SW 1271 (cell line): ENCODE results near the gene SVBP.
A peak's percentile ranks its signal among the peaks of the same experiment; 100 is the strongest.
"Not testable (repeated sequence)": the region's sequence is repeated elsewhere in the genome, so short reads cannot be mapped to it uniquely, and the experiment has no call there.

ENCODE experiments used
- DNase-seq, 2 experiments: peaks; one replicate each; lab custom pipeline; 2025; lab: John Stamatoyannopoulos, UW

SVBP gene, protein sequence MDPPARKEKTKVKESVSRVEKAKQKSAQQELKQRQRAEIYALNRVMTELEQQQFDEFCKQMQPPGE

DNA sequence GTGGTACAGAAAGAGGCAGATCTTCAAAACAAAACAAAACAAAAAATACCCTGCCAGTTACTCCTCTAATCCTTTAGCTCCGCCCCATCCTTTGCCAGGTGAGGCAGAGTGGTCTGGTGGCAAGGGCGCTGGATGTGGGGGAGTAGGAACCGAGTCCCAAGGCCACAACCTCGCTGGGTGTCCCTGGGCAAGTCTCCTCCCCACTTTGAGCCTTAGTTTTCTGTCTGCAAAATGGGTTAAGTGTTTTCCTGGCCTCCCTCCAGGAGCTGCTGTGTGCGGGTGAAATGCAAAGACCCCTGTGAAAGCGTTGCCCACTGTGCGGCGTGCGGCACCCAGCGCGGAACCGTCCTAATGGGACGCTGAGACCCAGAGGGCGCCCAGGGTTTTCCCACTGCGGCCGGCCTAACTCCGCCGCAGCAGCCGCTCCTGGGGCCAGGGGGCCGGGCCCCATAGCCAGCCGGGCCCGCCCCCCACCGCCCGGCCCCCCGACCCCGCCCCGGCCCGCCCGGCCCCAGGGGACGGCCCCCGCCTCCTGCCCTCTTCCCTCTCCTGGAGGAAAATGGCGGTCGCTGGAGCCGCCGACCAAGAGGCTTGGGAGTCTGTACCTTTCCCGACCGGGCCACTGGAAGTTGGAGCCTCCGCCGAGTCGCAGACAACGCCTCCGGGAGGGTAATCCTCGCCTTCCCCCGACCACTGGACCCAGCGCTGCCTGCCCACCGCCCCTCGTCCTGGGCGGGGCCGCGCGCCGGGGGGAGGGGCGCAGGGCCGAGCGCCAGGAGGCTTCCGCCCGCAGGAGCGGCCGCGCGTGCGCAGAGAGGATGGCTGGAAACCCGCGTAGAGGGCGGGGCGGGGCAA is at the start of gene SVBP, which contains the start of gene ERMAP:
TSS of gene SVBP (minus strand) at position 813 of the 855 bp plus-strand sequence. CDS start 853 bp downstream, outside the sequence.
TSS of gene ERMAP (plus strand) at position 538 of the 855 bp plus-strand sequence. CDS start 13,327 bp downstream, outside the sequence.
- peak; percentile 33 to 83 for DNase-seq

DNA sequence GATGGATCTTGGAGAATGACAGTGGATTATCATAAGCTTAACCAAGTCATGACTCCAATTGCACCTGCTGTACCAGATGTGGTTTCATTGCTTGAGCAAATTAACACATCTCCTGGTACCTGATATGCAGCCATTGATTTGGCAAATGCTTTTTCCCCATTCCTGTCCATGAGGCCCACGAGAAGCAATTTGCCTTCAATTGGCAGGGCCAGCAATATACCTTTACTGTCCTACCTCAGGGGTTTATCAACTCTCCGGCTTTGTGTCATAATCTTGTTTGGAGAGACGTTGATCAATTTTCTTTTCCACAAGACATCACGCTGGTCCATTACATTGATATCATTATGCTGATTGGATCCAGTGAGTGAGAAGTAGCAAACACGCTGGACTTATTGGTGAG is 49.4 kb upstream of the SVBP start:
- DNase-seq = no peak

GRCh38 chr1:42861014-42861399 is 43.8 kb upstream of the SVBP start:
- DNase-seq = no peak

- no peak for DNase-seq
Measured at GRCh38 chr1:42860339-42861013, 43.3 kb upstream of the SVBP start.

GRCh38 chr1:42859366-42859765 is 42.2 kb upstream of the SVBP start:
- not testable (repeated sequence) for DNase-seq

GRCh38 chr1:42856554-42856953 is 39.4 kb upstream of the SVBP start:
- DNase-seq = not testable (repeated sequence)

- no peak for DNase-seq
Measured at GRCh38 chr1:42853116-42853884, 36.1 kb upstream of the SVBP start.

GRCh38 chr1:42852608-42852980 is 35.4 kb upstream of the SVBP start:
- DNase-seq = no peak

DNA sequence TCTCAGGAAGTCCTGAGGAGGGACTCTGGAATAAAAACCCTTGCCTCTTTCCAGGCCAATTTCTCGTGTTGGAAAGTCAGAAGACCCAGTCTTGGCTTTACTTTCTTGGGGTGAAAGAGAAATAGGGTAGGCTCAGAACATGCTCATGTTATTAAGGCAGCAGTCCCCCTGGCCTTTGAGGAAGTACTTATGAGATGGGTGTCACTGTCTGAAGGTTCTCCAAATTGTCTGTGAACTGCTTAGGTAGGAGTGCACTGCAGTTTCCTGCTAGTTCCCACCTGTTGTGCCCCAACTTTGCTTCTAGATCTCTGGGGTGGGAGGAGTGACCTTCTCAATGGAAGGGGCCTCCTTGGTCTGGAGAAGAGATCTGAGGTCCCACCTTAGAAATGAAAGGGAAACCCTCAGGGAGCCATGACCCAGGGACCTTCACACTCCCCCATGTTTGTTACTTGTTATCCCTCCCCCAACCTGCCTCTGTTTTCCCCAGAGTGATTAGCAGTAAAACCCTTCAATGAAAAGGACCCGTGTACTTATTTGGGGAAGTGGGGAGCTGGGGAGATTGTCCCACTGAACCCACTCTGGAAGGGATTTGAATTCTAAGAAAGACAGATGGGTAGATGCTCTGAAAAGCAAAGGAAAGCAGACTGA is 34.9 kb upstream of the SVBP start:
- DNase-seq = no peak

GRCh38 chr1:42851420-42851819 is 34.2 kb upstream of the SVBP start:
- DNase-seq = no peak

GRCh38 chr1:42849944-42850343 is 32.7 kb upstream of the SVBP start:
- DNase-seq = no peak

DNA sequence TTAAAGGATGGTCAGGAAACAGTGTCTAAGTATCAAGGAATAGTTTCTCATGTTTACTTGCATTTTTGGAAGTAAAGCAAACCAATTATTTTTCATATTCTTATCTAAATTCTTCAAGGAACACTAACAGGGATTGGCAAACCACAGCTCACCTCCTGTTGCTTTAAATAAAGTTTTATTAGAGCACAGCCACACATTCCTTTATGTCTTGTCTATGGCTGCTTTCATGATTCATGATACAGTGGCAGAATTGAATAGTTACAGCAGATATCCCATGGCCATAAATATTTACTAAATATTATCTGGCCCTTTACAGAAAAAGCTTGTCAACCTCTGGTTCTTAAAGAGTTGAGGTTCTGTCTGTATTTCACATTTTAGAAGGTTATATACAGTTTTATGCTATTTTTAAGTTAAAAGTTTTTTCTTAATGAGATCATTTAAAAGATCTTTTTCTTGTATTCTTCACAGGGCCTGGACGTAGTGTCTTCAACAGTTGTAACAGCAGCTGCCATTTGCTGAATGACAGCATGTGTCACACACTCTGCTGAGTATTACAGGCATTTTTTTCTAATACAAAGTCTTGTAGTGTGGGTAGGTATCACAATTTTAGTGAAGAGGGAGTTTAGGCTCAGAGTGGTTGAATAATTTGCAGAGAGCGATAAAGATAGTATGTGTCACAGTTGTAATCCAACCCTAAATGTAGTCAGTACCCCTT is 31.8 kb upstream of the SVBP start:
- DNase-seq = no peak

DNA sequence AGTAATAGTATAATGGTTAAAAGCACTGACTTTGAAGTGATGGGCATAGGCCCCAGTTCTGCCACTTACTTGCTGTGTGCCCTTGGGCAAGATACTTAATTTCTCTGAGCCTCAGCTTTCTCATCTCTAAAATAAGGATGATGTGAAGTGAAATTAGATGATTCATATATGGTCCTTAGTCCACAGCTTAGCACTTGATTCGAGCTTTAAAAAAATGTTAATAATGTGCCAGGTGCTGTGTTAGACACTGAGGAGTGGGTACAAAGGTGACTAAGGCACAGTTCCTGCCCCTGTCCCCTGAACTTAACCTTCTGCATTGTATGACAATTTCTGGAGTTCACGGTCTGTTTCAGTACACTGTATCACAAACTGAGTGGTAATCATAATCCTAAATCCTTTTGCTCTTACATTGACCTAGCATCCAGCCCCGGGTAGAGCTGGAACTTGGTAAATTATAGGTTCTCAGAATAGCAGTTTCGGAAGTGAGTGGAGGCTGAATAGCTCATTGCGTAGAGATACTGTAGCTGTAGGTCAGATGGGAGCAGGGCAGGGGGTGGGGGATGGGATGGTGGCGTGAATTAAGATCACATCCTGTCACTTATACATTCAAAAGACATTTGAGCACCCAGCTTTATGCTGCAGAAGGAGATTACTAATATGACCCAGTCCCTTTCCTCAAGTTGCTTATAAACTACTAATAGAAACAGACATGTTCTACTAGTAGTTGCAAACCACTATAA is 30.7 kb upstream of the SVBP start:
- no peak for DNase-seq

GRCh38 chr1:42847111-42847595 is 30.0 kb upstream of the SVBP start:
- DNase-seq = no peak

GRCh38 chr1:42846257-42847110 is 29.3 kb upstream of the SVBP start, which contains the start of gene ZNF691:
Gene ZNF691 (plus strand): TSS chr1:42846613. CDS start chr1:42849659, 3,046 bp downstream.
- peak; percentile 82 to 95 for DNase-seq

- DNase-seq = no peak
Measured at GRCh38 chr1:42845866-42846256, 28.7 kb upstream of the SVBP start.

DNA sequence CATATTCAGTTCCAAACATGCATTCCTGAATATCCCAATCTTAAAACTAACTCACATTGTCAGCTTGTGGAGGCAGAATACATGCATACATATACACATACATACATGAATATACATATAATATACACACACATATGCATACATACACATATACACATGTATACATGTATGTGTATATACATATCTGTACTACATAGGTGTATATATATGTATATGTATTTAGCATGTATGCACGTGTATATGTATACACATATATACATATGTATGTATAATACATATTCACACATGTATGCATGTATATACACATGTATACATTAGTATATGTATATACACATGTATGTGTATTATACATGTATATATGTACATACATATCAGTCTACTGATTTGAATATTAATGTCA is 28.0 kb upstream of the SVBP start:
- no peak for DNase-seq

GRCh38 chr1:42844592-42845140 is 27.5 kb upstream of the SVBP start:
- no peak for DNase-seq
